K562 (cell line): ENCODE measurements around the gene ADCY6.

Experiments
- BACH1 ChIP-seq: fragments of 200-800 bp; sonication (Bioruptor generic); IDR thresholded peaks from 2 replicates; pipeline ENCODE4 v1.6.1; 2016; ENCODE audit warnings: missing genetic modification characterization, missing compliant biosample characterization
- CTCF ChIP-seq, 3 experiments: IDR thresholded peaks in 2 of 3; conservative IDR thresholded peaks in 1 of 3; 2 replicates each; pipeline ENCODE4 v1.5.1; 2011 to 2012; ENCODE audit warnings: low read length in 3 of 3, mild to moderate bottlenecking in 3 of 3, control low read depth in 2 of 3, improper control_type of control experiment in 1 of 3, inconsistent platforms in 1 of 3, low read depth in 1 of 3, mixed read lengths in 1 of 3, moderate library complexity in 1 of 3; ENCODE audit not compliant: insufficient read depth in 2 of 3
- EZH2 ChIP-seq: IDR thresholded peaks from 2 replicates; pipeline ENCODE4 v1.6.1; 2012; ENCODE audit warnings: low read depth, mild to moderate bottlenecking, inconsistent platforms, low read length, borderline replicate concordance
- GTF2E2 ChIP-seq: fragments of 200-800 bp; sonication (Bioruptor generic); IDR thresholded peaks from 2 replicates; pipeline ENCODE4 v1.6.1; 2016; ENCODE audit warnings: missing genetic modification characterization, missing compliant biosample characterization
- MCM7 ChIP-seq, 2 experiments: fragments of 450-650 bp; IDR thresholded peaks; 2 replicates each; pipeline ENCODE4 v1.6.1; 2016 to 2018
- NFIX ChIP-seq: fragments of 250-450 bp; sonication (Bioruptor Pico); IDR thresholded peaks from 2 replicates; pipeline ENCODE4 v1.4.0; 2020; ENCODE audit warnings: low read depth, mild to moderate bottlenecking, moderate library complexity
- ZNF280A ChIP-seq: fragments of 450-650 bp; IDR thresholded peaks from 2 replicates; pipeline ENCODE4 v1.6.1; 2018; ENCODE audit warnings: mild to moderate bottlenecking, low read depth; ENCODE audit not compliant: partially characterized antibody
- ZNF41 ChIP-seq: fragments of 250-450 bp; sonication (Bioruptor Pico); conservative IDR thresholded peaks from 2 replicates; pipeline ENCODE4 v1.4.0; 2020; ENCODE audit warnings: mild to moderate bottlenecking
- TF ChIP-seq, protein P1 (sequence below): fragments of 250-450 bp; sonication (Bioruptor Pico); IDR thresholded peaks from 2 replicates; pipeline ENCODE4 v1.5.0; 2022; ENCODE audit warnings: mild to moderate bottlenecking
- TF ChIP-seq, protein P2 (sequence below), 2 experiments: fragments of 450-650 bp; formaldehyde crosslinking in 1 of 2; IDR thresholded peaks; 2 replicates each; pipeline versions ENCODE4 v1.4.0 to v1.6.1; 2014 to 2020; ENCODE audit warnings: mild to moderate bottlenecking in 2 of 2, borderline replicate concordance in 1 of 2, low read depth in 1 of 2

- TF ChIP-seq GTF2E2 (tag) (no peak), MCM7 (IDR thresholded peaks at IDR 0.05) (no peak), ZNF41 (CRISPR knock-in tag) (no peak), NFIX (no peak), CTCF (IDR thresholded peaks at IDR 0.05 in 2 of 3, conservative IDR thresholded peaks at IDR 0.05 in 1 of 3; ENCODE audit: insufficient read depth in 2 of 3, low read depth in 1 of 3, low read length in 3 of 3) (no peak), EZH2 (no peak), ZNF280A (no peak), BACH1 (tag) (no peak)
- TF ChIP-seq, protein P1, sequence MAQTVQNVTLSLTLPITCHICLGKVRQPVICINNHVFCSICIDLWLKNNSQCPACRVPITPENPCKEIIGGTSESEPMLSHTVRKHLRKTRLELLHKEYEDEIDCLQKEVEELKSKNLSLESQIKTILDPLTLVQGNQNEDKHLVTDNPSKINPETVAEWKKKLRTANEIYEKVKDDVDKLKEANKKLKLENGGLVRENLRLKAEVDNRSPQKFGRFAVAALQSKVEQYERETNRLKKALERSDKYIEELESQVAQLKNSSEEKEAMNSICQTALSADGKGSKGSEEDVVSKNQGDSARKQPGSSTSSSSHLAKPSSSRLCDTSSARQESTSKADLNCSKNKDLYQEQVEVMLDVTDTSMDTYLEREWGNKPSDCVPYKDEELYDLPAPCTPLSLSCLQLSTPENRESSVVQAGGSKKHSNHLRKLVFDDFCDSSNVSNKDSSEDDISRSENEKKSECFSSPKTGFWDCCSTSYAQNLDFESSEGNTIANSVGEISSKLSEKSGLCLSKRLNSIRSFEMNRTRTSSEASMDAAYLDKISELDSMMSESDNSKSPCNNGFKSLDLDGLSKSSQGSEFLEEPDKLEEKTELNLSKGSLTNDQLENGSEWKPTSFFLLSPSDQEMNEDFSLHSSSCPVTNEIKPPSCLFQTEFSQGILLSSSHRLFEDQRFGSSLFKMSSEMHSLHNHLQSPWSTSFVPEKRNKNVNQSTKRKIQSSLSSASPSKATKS (CRISPR knock-in tag), result no peak
- TF ChIP-seq, protein P2, sequence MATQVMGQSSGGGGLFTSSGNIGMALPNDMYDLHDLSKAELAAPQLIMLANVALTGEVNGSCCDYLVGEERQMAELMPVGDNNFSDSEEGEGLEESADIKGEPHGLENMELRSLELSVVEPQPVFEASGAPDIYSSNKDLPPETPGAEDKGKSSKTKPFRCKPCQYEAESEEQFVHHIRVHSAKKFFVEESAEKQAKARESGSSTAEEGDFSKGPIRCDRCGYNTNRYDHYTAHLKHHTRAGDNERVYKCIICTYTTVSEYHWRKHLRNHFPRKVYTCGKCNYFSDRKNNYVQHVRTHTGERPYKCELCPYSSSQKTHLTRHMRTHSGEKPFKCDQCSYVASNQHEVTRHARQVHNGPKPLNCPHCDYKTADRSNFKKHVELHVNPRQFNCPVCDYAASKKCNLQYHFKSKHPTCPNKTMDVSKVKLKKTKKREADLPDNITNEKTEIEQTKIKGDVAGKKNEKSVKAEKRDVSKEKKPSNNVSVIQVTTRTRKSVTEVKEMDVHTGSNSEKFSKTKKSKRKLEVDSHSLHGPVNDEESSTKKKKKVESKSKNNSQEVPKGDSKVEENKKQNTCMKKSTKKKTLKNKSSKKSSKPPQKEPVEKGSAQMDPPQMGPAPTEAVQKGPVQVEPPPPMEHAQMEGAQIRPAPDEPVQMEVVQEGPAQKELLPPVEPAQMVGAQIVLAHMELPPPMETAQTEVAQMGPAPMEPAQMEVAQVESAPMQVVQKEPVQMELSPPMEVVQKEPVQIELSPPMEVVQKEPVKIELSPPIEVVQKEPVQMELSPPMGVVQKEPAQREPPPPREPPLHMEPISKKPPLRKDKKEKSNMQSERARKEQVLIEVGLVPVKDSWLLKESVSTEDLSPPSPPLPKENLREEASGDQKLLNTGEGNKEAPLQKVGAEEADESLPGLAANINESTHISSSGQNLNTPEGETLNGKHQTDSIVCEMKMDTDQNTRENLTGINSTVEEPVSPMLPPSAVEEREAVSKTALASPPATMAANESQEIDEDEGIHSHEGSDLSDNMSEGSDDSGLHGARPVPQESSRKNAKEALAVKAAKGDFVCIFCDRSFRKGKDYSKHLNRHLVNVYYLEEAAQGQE (IDR thresholded peaks at IDR 0.05; ENCODE audit: borderline replicate concordance), result no peak
- TF ChIP-seq, protein P2 (CRISPR knock-in tag; IDR thresholded peaks at IDR 0.05; ENCODE audit: low read depth), result no peak
Measured at GRCh38 chr12:48771588-48772112, 17.2 kb downstream of the ADCY6 start.
